ENCODE results near the gene TSHZ1. TPM values are rescaled to one million over a fixed set of nuclear protein-coding genes. Genes with fewer than 3 reads are reported as not detected.

The TSHZ1 gene
- polyA plus RNA-seq, 2 of the 4 experiments (the other 2 are of a cell fraction): 2.2 to 3.0 TPM

DNA sequence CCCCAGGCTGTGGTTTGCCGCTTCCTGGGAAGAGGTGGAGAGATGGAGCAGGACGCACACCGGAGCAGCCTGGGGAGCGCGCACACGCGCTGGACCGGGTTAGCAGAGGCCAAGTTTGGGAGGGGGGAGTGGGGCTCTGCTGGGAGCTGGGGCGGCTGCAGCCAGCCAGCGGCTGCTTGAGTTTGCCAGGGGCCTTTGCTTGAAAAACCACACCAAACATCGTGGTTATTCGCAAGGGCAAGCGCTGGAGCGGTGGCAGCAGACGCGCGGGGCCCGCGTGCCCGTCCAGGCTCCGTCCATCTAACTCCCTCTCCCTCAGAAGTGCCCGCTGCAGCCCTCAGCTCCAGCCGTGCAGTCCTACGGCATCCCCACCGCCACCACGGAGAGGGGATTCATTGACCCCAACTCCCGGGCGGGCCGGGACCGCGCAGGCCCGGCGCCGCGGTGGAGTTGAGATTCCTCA, 6.3 kb upstream of the TSHZ1 start:
- FAIRE-seq (no peak), ATAC-seq (no peak), DNase-seq (ENCODE audit: low read depth in 1 of 2, low spot score in 1 of 2) (no peak)
- TF ChIP-seq POLR2AphosphoS2 (conservative IDR thresholded peaks at IDR 0.05; ENCODE audit: low read length) (no peak), CEBPB (IDR thresholded peaks at IDR 0.05) (no peak), HOXA7 (CRISPR knock-in tag; IDR thresholded peaks at IDR 0.05) (no peak), EHF (CRISPR knock-in tag; IDR thresholded peaks at IDR 0.05) (no peak), POLR2A (IDR thresholded peaks at IDR 0.05; ENCODE audit: low read length) (no peak), ZC3H11A (IDR thresholded peaks at IDR 0.05) (no peak)
- TF ChIP-seq, protein P1, sequence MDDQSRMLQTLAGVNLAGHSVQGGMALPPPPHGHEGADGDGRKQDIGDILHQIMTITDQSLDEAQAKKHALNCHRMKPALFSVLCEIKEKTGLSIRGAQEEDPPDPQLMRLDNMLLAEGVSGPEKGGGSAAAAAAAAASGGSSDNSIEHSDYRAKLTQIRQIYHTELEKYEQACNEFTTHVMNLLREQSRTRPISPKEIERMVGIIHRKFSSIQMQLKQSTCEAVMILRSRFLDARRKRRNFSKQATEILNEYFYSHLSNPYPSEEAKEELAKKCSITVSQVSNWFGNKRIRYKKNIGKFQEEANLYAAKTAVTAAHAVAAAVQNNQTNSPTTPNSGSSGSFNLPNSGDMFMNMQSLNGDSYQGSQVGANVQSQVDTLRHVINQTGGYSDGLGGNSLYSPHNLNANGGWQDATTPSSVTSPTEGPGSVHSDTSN (IDR thresholded peaks at IDR 0.05): no peak
- H3K9me3 ChIP-seq: no peaks in the 10 kb centered on the region
- CTCF ChIA-PET: no interaction called here
- H3K27ac ChIP-seq: no peak overlapping the region
- POLR2A ChIA-PET: no interaction called here
- H3K4me3 ChIP-seq: no peak overlapping the region
- WGBS (ENCODE audit: missing lambda C conversion rate): 94% methylated on average over 17 of the region's 35 CpGs
- no peak overlapping the region for H3K4me2 ChIP-seq
- peaks cover 13% of the 10 kb centered on the region; the same call in 2 of the 3 replicates for H3K4me1 ChIP-seq

DNA sequence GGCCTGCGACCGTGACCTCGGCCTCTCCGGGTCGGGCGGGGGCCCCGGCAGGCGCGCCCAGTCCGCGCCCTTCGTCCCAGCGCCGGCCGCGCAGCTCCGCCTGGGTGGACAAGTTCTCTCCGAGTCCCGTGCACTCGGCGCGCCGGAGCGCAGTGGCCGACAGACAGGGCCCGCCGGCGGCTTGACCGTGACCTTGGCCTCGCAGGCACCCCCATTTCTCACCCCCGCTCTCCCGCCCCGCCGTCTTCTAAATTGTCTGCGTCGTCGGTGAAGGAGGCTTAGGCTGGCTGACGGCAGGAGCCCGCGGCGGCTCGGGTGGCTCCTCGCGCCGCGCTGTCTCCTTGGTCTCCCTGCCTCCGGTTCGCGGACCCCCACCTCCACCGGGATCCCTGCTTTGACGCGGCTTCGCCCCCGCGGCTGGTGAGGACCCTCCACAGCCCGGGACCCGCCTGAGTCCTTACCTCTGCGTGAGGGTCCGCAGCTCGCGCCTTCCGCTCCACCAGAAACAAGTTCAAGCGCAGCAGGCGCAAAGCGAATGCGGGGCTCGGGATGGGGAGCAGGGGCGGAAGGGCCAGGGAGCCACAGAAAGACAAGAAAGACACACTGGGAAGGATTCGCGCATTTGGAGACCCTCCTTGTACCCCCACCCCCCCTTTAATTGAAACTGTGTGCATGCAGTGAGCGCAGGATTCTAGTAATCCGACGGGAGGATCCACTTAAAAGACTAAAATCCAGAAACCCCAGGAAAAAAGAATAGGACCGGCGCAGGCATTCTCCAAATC, 5.7 kb upstream of the TSHZ1 start:
- no peak for DNase-seq (ENCODE audit: low read depth in 1 of 2, low spot score in 1 of 2)
- no peak overlapping the region for H3K4me3 ChIP-seq

GRCh38 chr18:75205514-75206132, 5.0 kb upstream of the TSHZ1 start:
- Histone ChIP-seq H3K27ac (no peak overlapping the region), H3K4me1 (peaks cover 19% of the 10 kb centered on the region), H3K9me3 (no peaks in the 10 kb centered on the region), H3K4me3 (no peak overlapping the region), H3K4me2 (no peak overlapping the region)
- CTCF ChIA-PET: no interaction called here
- DNase-seq (ENCODE audit: low read depth in 1 of 2, low spot score in 1 of 2): no peak
- ATAC-seq: no peak
- FAIRE-seq: no peak
- POLR2A ChIA-PET: no interaction called here
- WGBS (ENCODE audit: missing lambda C conversion rate): 87% methylated on average over 15 of the region's 16 CpGs
- no peak for TF ChIP-seq HDAC2 (IDR thresholded peaks at IDR 0.05)
- no peak for TF ChIP-seq EP300 (IDR thresholded peaks at IDR 0.05)
- no peak for TF ChIP-seq KDM5A (IDR thresholded peaks at IDR 0.05)
- no peak for TF ChIP-seq E2F6 (IDR thresholded peaks at IDR 0.05; ENCODE audit: borderline replicate concordance, low read depth)
- TF ChIP-seq SMC3 (IDR thresholded peaks at IDR 0.05): no peak
- TF ChIP-seq RFX5 (IDR thresholded peaks at IDR 0.05): no peak
- TF ChIP-seq HOXB13 (CRISPR knock-in tag; IDR thresholded peaks at IDR 0.05; ENCODE audit: low read depth): no peak
- TF ChIP-seq HEYL (CRISPR knock-in tag; IDR thresholded peaks at IDR 0.05): no peak
- no peak for TF ChIP-seq ZSCAN20 (CRISPR knock-in tag; IDR thresholded peaks at IDR 0.05)
- TF ChIP-seq HOXB5 (CRISPR knock-in tag; IDR thresholded peaks at IDR 0.05): no peak
- no peak for TF ChIP-seq RAD21 (conservative IDR thresholded peaks at IDR 0.05 in 1 of 2, IDR thresholded peaks at IDR 0.05 in 1 of 2)
- TF ChIP-seq, protein P1 (IDR thresholded peaks at IDR 0.05): no peak
- TF ChIP-seq CHD4 (IDR thresholded peaks at IDR 0.05; ENCODE audit: borderline replicate concordance): no peak

More for the DNA sequence above, 5.7 kb upstream of the TSHZ1 start:
- TF ChIP-seq MAZ (IDR thresholded peaks at IDR 0.05; ENCODE audit: borderline replicate concordance, low read depth, low read length) (no peak), ATOH8 (CRISPR knock-in tag; IDR thresholded peaks at IDR 0.05; ENCODE audit: low read depth) (no peak), MAFK (IDR thresholded peaks at IDR 0.05; ENCODE audit: partially characterized antibody) (no peak), KDM5A (IDR thresholded peaks at IDR 0.05) (no peak), HMGXB4 (CRISPR knock-in tag; IDR thresholded peaks at IDR 0.05; ENCODE audit: borderline replicate concordance) (no peak), HEYL (CRISPR knock-in tag; IDR thresholded peaks at IDR 0.05) (no peak)
- TF ChIP-seq, protein P1 (IDR thresholded peaks at IDR 0.05): no peak
- Histone ChIP-seq H3K9me3 (no peaks in the 10 kb centered on the region), H3K27ac (no peak overlapping the region), H3K4me2 (no peak overlapping the region), H3K4me1 (peaks cover 14% of the 10 kb centered on the region)
- FAIRE-seq (no peak), ATAC-seq (no peak)
- ChIA-PET CTCF (no interaction called here), POLR2A (no interaction called here)
- WGBS (ENCODE audit: missing lambda C conversion rate): 97% methylated on average over 55 of the region's 75 CpGs
